Muscle of back (tissue), 11 donors: ENCODE measurements around the gene NBAS. TPM values are rescaled to one million over a fixed set of nuclear protein-coding genes. Genes with fewer than 3 reads are reported as not detected.
A peak's percentile ranks its signal among the peaks of the same experiment; 100 is the strongest.
"Not testable (repeated sequence)": the region's sequence is repeated elsewhere in the genome, so short reads cannot be mapped to it uniquely, and the experiment has no call there.

Experiments
- DNase-seq, 3 donors: peaks; one replicate each; pipeline versions ENCODE4 v3.0.0 to v3.0.0-alpha.2; 2013
- polyA plus RNA-seq, 10 donors: library from polyadenylated mRNA; unstranded; fragments of 120-200 nt; gene quantifications; one replicate each; pipeline ENCODE4 v1.2.1, GENCODE V29; 2013; ENCODE audit not compliant: insufficient read length in 10 of 10

Gene NBAS
- polyA plus RNA-seq, 10 donors: 31.0 to 38.6 (median 36.8) TPM

DNA sequence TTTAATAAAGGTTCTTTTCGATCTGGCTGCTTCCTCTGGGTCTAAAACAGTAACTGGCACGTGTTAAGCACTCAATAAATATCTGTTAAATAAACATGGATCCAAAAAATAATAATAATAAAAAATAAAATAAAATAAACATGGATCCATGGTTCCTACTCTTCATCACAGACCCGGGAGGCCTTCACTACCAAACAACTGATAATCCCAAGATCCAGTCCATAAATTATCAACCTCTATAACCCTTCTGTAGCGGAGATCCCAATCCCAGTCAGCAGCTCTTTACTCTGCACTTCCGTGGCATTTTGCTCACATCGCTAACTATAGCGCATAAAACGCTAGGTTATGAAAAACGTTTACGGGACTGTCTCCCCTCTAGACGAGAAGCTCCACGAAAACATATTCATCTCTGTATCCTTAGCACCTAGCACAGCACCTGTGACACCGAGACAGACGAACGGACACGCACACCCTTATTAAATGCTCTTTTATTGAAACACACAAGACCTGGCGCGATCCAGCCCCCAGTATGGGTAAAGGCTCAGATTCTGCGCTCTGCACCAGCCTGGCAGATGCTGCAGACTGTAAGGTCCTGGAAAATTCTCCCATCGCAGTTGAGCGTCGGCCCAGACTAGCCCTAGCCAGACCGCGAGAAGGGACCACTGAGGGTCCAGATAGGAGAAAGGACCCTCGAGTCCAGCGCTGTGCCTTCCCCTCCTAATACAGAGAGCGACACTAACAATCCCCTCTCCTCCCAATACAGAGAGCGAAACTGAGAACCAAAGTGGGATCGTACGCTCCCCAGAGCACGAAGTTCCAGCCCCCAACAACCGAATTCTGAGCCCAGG lies 770 bp downstream of the NBAS start:
- DNase-seq: peak; percentile 13 to 82 (median 13)

DNA sequence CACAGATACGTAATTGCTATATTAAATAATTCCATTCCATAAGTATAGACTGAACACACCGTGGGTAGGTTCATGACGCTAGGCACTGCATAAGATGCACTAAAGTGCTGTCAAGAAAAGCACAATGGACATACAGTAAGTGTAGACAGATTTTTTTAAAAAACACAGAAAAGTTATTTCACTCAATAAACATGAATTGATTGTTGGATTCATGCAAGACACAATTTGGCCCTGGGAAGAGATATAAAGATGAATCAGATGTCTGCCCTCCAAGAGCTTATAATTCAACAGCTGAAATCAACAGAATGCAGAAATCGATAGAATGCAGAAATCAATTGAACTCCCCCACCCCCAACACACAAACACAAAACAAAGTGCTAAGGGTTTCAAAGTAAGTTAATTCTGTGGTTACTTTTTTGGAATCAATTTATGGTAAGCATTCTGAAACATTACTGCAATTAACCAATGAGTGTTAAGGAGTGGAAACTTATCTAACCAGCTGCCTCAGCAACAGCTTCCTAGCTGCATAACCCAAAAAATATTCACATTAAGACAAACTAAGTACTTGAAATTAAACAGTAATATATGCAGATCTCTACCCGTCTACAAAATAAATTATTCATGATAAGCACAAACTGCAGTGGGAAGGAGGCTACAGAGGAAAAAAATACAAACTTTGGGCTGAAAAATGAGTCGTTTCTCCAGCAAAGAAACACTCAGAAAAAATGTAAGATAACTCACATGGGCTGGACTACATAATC lies 1.6 kb downstream of the NBAS start:
- no peak for DNase-seq

DNA sequence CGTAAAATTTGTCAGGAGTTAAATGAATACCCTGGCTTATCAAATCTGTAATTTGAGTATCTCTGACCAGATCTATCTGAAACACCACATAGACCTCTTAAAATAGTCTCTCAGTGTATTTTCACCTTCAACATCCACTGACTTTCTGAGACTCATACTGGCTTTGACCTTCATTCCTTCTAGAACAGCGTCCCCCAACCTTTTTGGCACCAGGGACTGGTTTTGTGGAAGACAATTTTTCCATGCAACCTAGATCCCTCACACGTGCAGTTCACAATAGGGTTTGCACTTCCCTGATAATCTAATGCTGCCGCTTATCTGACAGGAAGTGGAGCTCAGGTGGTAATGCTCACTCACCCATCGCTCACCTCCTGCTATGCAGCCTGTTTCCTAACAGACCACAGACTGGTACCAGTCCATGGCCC lies 3.2 kb downstream of the NBAS start:
- DNase-seq: no peak

DNA sequence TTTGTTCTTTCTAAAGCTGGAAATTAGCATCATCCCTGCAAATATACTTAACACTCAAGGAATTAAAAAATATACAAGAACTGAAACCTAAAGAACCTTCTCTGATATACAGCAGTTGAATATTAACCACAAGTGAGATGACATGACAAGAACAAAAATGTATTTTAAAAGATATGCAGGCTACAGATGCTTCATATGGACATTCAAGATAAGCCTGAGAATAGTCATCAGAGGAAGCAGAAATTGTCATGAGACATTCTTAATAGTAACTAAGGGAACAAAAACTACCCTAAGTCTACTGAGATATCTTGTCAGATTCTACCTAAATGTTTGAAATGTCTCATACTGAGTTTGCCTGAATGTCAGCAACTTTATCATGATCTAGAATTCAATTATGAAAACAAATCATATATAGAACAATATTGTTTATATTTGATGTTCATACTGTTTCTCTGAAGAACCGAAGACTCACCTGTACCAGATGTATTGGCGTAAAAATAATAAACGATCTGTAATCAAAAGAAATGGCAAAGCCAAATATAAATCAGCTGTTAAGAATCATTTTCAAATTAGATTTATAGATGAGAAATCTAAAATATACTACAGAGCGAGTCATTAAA lies 4.7 kb downstream of the NBAS start:
- DNase-seq: no peak

DNA sequence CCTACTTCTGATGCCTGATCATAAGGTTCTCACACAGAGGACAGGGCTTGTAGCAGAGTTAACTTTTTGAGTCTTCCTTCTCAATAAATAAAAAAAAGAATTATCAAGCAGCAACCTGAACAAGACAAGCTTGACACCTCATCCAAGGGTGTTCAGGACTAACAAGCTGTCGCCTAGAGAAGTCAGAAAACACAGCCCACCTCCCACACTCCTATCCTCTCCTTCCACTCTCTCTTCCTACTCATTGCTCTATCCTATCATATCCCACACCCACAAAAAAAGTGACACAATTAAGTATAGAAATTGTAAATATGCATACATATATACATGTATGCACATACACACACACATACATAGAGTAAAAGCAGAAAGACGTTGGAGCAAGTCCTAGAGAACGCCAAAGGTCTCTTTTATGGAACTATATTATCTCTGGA lies 5.4 kb downstream of the NBAS start:
- DNase-seq: no peak

DNA sequence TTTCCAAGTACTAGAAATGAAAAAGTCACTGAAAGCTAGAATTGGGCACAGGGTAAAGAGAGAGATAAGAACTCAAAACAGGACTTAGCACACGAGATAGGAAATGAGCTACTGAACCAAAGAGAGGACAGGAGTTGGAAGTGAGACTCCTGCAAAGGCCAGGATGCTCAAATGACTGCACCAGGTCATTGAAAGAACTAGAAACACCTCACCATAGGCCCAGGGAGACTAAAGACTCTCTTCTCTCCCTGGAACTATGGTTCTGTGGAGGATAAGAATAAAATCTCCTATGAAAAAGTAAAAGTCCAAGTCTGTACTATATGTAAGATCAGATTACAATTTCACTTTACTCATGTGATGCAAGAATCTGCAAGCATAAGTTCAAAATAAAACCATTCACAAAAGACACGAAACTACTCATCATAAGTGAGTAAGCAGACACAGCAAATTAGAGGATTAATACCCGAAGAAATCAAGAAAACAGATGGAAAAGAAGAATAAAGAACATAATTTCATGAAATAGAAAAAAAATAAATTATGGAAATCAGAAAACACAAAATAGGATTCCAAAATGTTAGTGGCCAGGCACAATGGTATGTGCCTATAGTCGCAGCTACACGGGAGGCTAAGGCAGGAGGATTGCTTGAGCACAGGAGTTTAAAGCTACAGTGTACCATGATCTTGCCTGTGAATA lies 6.5 kb downstream of the NBAS start:
- no peak for DNase-seq

GRCh38 chr2:15553951-15554350 lies 7.2 kb downstream of the NBAS start:
- DNase-seq: no peak

- no peak for DNase-seq
Observed at GRCh38 chr2:15553519-15553918, 7.6 kb downstream of the NBAS start.

GRCh38 chr2:15548974-15549373 lies 12.2 kb downstream of the NBAS start:
- DNase-seq: no peak

DNA sequence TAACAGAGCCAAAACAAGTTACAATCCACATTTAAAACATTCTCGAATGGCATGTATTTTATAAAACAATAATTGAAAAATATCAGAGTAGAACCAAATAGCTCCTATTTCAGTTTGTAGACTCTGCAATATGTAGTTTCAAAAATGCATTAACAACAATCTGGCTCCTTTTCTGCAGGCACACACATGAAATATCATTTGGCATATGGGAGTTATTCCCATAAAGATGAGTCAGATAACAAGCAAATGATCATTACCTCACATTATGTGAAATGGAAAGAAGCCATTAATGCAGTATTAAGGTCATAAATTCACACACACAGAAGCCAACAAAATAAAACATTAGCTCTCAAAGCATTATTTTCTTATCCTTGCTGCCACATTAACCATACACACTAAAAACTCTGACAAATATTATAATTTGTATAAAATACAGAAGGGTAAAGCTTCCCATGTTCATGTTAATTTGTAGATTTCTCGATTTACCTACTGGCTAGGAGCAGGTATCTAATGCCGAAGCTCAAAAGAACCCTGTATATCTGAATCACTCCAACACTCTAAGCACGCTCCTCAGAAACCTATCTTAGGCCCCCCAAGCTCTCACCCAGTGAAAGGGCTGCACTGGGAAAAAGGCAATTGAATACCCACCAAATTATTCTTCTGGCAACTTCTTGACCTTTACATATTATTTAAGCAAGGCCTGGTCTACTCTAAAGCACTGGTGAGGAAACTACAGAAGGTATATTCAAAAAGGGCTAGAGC lies 13.8 kb downstream of the NBAS start:
- DNase-seq: peak in 2 of 3 donors; percentile 10 to 37

DNA sequence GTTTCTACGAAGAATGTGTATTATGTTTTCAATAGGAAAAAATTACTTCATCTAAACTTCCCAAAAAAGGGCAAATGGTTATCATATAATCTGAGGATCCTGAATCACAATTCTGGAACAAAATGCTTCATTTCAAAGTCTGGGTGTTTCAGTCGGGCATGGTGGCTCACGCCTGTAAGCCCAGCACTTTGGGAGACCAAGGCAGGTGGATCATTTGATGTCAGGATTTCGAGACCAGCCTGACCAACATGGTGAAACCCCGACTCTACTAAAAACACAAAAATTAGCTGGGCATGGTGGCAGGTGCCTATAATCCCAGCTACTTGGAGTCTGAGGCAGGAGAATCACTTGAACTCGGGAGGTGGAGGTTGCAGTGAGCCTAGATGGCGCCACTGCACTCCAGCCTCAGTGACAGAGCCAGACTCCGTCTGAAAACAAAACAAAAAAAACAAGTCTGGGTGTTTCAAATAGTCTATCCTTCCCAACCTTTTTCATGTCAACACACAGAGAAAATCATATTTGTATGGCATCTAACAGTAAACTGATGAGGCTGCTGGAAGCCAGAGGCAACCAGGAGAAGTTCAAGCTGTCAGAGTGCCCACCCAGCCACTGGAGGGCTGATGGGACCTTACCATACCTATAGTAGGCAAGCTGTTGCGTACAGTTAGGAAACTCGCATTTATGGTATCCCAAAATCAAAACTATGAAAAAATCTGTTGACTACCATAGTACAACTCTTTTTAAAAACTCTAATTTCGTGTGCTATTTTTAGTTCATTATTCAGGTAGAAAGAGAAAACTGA lies 14.6 kb downstream of the NBAS start:
- DNase-seq: no peak

- DNase-seq: no peak
Observed at GRCh38 chr2:15544227-15544626, 16.9 kb downstream of the NBAS start.

GRCh38 chr2:15543541-15543940 lies 17.6 kb downstream of the NBAS start:
- no peak for DNase-seq

GRCh38 chr2:15543053-15543452 lies 18.1 kb downstream of the NBAS start:
- DNase-seq: no peak

- not testable (repeated sequence) for DNase-seq
Observed at GRCh38 chr2:15542269-15542668, 18.9 kb downstream of the NBAS start.

DNA sequence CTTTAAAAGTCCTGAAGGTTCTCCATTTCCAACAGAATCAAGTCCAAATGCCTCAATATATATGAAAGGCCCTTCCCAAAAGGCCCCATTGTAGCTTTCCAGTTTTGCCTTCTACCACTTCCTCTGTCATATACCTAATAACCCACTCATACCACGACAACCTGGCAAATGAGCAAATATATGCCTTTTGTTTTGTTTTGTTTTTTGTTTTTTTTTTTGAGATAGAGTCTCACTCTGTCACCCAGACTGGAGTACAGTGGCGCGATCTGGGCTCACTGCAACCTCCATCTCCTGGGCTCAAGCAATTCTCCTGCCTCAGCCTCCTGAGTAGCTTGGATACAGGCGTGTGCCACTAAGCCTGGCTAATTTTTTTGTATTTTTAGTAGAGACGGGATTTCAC lies 20.6 kb downstream of the NBAS start:
- DNase-seq: not testable (repeated sequence)

GRCh38 chr2:15539999-15540398 lies 21.1 kb downstream of the NBAS start:
- no peak for DNase-seq

- no peak for DNase-seq
Observed at GRCh38 chr2:15538792-15539191, 22.3 kb downstream of the NBAS start.

GRCh38 chr2:15533860-15534480 lies 27.2 kb downstream of the NBAS start:
- no peak for DNase-seq

GRCh38 chr2:15532996-15533395 lies 28.1 kb downstream of the NBAS start:
- DNase-seq: no peak
